GM12873 (cell line): ENCODE data around the gene DUSP22.

Source experiments
- TF ChIP-seq, protein P1 (sequence below): IDR thresholded peaks from 2 replicates; pipeline ENCODE4 v1.5.1; 2012; ENCODE audit warnings: low read depth, mild to moderate bottlenecking, moderate library complexity, low read length, control low read depth; ENCODE audit not compliant: insufficient read depth; ENCODE audit errors: missing control alignments

The DUSP22 gene

DNA sequence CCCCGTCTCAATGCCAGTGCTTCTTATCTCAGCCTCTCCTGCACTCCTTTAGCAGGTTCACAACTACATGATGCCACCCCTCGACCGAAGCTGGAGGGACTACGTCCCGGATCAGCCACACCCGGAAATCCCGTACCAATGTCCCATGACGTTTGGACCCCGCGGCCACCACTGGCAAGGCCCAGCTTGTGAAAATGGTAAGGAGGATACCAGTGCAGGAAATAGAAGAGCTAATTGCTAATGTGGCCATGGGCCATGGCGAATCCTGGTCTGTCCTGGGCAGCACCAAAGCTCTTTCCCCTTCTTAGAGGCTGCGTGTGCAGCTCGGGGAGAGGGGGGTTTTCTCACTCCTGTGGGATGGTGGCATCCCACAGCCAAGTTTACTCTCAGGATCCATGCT, 104.8 kb downstream of the DUSP22 start:
- TF ChIP-seq, protein P1, sequence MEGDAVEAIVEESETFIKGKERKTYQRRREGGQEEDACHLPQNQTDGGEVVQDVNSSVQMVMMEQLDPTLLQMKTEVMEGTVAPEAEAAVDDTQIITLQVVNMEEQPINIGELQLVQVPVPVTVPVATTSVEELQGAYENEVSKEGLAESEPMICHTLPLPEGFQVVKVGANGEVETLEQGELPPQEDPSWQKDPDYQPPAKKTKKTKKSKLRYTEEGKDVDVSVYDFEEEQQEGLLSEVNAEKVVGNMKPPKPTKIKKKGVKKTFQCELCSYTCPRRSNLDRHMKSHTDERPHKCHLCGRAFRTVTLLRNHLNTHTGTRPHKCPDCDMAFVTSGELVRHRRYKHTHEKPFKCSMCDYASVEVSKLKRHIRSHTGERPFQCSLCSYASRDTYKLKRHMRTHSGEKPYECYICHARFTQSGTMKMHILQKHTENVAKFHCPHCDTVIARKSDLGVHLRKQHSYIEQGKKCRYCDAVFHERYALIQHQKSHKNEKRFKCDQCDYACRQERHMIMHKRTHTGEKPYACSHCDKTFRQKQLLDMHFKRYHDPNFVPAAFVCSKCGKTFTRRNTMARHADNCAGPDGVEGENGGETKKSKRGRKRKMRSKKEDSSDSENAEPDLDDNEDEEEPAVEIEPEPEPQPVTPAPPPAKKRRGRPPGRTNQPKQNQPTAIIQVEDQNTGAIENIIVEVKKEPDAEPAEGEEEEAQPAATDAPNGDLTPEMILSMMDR, result no peak

DNA sequence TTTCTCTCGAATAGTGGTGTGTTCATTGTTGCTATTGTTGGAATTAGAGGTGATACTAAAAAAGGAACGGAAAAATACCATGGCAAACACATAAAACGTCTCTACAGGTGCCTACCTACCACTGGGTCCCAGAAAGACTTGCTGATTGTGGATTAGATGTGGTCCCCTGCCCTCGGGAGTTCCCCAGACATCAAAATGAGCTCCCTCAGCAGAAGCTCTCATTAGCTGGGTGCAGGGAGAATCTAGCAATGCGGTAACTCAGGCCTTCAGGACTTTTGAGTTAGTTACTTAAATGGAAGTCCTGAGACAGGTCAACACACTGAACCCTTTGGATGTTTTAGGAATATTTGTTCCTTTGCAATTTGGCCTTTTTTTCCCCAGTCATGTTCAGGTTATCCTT, 105.3 kb downstream of the DUSP22 start:
- TF ChIP-seq, protein P1, result no peak

- TF ChIP-seq, protein P1, result no peak
Observed at GRCh38 chr6:398065-398464, 105.8 kb downstream of the DUSP22 start.

GRCh38 chr6:398558-399078, 106.3 kb downstream of the DUSP22 start:
- TF ChIP-seq, protein P1, result no peak

GRCh38 chr6:399785-400534, 107.7 kb downstream of the DUSP22 start:
- TF ChIP-seq, protein P1, result no peak

GRCh38 chr6:400815-401214, 108.5 kb downstream of the DUSP22 start:
- TF ChIP-seq, protein P1, result no peak
